Germinal center (tissue), 1 donor: ENCODE data around the gene SPOCK2.
A peak's percentile ranks its signal among the peaks of the same experiment; 100 is the strongest.

Experiments
- DNase-seq: peaks from one replicate; pipeline ENCODE4 v3.0.0; 2012; ENCODE audit warnings: mixed read lengths, low spot score

SPOCK2 gene

GRCh38 chr10:72107325-72108003 is 19.1 kb upstream of the SPOCK2 start:
- no peak for DNase-seq

DNA sequence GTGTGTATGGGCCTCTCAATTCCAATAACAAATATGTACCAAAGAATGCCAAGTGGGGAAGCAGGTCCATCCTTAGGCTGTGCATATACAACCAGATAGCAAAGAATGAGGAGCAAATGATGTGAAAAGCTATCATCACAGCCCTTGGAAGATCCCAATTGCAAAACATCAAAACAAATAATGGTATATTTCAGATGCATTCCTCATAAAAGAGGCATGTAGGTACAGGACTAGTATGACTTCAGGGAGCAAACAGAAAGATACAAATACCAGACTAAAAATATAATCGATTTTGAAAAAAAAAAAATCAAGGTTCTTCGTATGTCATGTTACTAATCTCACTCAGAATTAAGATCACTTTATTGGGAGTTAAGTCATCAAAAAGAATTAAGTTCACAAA is 18.5 kb upstream of the SPOCK2 start:
- no peak for DNase-seq

DNA sequence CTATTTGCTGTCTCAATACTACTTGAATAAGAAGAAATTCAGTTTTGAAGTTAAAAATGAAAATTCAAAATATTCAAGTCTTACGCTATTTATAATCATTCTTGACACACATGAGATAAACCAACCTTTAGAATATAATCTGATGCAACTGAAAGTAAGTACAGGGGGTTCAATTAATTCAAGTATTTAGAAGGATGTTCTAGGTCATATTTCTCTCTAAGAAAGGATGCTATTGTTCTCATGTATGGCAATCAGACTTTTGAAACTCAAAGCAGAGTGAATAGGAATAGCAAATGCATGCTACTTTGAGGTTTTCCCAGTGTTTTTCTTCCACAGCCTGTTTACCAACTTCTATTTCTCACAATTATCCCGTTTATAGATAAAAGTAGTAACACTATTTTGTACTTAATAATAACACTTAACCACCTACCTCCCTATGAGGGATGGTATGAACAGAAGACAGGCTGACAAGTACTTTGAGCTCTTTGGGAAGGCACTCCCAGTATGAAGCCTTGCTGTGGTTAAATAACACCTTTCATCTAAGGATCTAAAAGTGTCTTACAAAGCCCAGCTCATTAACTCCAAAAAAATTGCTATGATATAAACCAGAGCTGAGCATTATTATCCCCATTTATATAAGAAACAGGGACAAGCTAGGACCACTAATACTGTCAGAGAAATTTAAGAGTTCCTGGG is 18.0 kb upstream of the SPOCK2 start:
- DNase-seq = no peak

DNA sequence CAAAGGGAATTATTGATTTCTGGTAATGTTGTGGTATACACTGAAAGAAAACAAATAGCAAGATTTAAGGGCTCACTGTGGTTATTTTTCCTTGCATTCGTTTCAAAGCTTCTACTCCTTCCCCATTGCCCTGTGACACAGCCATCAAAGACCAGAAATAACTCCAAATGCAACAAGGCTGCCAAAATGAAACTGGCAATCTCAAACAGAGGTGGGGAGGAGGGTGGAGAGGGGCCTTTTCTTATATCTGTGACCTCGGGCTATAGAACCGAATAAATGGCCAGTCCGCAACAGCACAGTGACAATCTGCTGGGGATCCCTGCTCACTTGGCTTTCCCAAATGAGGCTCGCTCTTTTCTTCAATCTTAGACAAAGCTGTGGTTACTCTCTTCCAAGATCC is 17.4 kb upstream of the SPOCK2 start:
- DNase-seq = no peak

- DNase-seq = no peak
These were observed 16.7 kb upstream of the SPOCK2 start for GRCh38 chr10:72105098-72105475.

DNA sequence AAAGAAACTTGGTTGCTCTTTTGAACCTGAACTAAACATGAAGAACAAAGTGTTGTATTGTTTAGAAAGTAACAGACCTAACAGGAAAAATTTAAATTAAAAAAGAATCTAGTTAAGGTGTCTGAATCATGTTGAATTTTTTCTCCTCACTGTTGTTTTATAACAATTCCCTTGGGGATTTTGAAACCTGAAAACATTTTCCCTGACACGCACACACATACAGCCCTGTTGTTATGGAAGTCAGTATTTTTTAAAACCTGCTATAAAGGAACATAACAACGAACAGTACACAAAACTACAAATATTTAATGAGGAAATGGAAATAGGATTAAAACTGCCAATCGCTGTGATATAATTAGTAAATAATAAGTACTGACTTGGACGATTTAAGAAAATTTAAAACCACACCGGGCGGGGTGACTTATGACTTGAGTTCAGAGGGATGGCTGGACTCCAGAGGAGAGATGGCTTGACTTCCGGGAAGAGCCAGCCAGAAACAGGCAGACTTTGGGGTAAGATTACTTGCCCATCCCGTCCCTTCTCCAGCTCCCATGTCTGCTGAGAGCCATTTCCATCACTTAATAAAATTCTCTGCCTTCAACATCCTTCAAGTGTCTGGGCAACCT is 16.2 kb upstream of the SPOCK2 start:
- no peak for DNase-seq

GRCh38 chr10:72099600-72099921 is 11.2 kb upstream of the SPOCK2 start:
- no peak for DNase-seq

GRCh38 chr10:72098836-72099599 is 10.7 kb upstream of the SPOCK2 start:
- DNase-seq = no peak

DNA sequence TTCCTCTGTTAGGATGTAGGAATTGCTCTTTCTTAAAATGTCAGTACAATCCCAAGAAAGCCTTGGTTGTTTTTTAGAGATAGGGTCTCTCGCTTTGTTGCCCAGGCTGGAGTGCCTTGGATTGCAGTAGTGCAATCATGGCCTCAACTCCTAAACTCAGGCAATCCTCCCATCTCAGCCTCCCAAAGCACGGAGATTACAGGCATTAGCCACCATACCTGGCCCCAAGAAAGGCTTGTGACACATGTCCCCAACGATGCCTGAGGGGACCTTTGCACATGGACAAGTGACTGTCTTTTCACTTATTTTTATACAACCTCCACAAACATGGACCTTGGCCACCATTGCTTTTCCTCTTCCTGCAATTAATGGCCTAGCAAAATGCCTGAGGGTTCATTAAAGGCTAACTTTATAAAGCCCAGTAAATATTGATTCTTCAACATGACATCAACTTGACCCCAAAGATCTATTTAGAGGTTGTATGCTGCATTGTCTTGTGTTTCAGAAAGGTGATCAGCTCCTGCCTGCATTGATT is 10.0 kb upstream of the SPOCK2 start:
- no peak for DNase-seq

DNA sequence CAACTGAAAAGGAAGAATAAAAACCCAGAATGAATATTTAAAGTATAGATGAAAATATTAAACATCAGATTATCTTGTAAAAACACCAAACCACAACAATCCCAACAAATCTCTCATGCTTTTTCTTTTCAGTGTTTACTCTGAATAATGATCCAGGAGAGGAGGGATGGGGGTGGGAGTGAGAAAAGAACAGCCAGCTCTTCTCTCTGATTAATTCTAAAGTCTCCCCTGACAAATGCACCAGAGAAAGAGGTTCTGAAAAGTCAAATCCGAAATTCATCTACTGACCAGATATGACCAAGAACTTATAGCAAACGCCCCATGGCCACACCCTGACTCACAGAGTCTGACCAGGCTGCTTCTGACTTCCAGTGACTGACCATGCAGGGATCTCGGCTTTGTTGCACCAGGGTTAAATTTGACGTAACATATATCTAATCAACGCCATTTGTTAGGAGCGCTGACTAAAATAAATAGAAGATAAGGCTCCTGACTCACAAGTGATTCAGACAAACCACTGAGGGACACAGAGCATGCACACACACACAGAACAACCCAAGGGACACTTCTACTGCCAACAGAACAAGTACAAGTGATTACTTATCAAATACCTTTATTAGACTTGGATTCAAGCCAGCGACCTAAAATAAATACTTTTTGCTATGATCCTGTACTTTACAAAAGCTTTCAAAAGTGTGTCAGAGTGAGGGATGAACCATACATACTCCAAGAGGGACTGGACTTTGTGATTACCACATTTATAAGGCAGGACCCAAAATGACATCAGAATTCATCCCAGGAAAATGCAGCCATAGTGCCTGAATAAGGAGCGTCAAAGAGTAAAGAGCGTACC is 9.3 kb upstream of the SPOCK2 start:
- DNase-seq = no peak

DNA sequence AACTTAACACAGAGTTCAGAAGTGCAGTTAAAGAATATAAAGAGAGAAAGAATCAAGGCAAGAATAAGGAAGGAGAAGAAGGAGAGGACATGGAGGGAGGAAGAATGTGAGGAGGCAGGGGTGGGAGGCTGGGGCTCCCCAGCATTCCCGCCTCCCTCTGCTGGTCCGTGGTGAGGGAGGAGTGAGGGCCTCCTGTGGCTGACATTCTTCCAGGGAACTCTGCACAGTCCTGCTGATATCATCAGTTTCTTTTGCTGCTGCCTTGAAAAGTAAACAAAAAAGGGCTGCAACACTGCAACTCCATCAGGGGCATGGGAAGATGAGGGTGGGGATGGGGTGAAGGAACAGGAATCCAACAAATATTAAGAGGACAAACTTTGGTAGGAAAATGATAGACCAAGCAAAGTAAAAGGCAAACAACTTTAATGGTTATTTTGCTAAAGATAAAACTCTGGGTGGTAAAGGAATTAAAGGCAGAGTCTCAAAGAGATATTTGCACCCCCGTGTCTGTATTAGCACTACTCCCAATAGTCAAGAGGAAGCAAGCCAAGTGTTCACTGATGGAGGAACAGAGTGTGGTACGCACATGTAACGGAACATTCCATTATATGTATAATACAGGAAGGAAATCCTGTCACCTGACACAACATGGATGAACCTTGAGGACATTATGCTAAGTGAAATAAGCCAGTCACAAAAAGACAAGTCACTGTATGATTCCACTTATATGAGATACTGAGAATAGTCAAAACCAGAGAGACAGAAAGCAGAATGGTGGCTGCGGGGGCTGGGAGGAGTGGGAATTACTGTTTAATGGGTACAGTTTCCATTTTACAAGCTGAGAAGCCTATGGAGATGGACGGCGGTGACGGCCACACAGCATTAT is 8.0 kb upstream of the SPOCK2 start:
- no peak for DNase-seq

DNA sequence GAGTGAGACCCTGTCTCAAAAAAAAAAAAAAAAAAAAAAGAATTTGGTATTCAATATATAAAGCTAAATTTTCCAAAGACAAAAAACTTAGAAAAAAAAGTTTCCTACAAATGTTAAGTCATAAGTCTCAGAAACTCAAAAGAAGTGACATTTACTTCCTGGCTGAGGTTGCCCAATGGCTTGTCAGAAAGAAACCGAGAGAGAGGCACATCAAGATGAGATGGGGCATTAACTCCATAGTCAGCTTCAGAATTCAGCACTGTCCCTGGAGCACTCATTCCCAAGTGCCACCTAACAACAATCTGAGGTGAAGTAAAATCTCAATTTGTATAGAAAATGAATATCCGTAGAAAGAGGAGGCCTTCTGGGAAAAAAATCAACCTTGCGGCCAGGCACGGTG is 6.8 kb upstream of the SPOCK2 start:
- no peak for DNase-seq

- no peak for DNase-seq
These were observed 6.2 kb upstream of the SPOCK2 start for GRCh38 chr10:72094574-72094973.

DNA sequence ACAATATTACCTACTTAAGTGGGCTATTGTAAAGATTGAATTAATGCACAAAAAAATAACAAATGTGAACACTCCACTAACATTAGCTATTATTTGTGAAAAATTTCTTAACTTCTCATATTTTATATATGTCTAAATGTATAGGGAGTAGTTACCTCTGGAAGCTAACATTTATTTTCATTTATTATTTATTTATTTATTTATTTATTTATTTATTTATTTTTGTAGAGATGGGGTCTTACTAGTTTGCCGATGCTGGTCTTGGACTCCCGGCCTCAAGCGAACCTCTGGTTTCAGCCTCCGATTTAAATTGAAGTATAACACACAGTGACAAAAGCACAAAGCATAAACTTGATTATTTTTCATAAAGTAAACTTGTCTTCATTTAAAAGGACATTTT is 5.1 kb upstream of the SPOCK2 start:
- DNase-seq = no peak

- DNase-seq = no peak
These were observed 4.6 kb upstream of the SPOCK2 start for GRCh38 chr10:72092987-72093386.

GRCh38 chr10:72092171-72092924 is 4.0 kb upstream of the SPOCK2 start:
- DNase-seq = no peak

DNA sequence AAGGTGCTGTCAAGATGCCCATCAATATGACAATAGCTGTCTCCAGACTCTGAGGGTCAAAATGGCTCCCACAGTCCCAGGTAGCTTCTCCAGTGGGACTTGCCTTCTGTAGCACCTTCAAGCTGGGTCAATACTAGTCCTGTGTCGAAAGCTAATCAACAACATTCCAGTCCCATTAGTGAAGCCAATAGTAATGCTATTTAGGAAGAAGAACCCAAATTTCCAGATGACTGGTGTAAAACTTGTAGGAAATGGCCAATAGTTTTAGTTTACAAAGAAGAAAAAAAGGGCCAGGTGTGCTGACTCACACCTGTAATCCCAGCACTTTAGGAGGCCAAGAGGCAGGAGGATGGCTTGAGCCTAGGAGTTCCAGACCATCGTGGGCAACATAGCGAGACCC is 2.0 kb upstream of the SPOCK2 start:
- DNase-seq = no peak

- DNase-seq = no peak
These were observed 1.3 kb upstream of the SPOCK2 start for GRCh38 chr10:72089618-72090017.

- peak; percentile 35 for DNase-seq
These were observed 681 bp upstream of the SPOCK2 start for GRCh38 chr10:72088889-72089575.
